CD4-positive, alpha-beta memory T cell (primary cell): ENCODE data around the gene SH2D3A. TPM values are rescaled to one million over a fixed set of nuclear protein-coding genes. Genes with fewer than 3 reads are reported as not detected.
A peak's percentile ranks its signal among the peaks of the same experiment; 100 is the strongest.
"Not testable (repeated sequence)": the region's sequence is repeated elsewhere in the genome, so short reads cannot be mapped to it uniquely, and the experiment has no call there.

Experiments
- CTCF ChIA-PET: fragments of 350-600 bp; sonication (Branson Sonifier 250); formaldehyde crosslinking; loops from one replicate; lab custom pipeline; 2021; ENCODE audit warnings: inconsistent platforms; ENCODE audit not compliant: partially characterized antibody; lab: Charles Lee
- POLR2A ChIA-PET: fragments of 350-600 bp; sonication (Branson Sonifier 250); formaldehyde crosslinking; loops from one replicate; lab custom pipeline; 2021; ENCODE audit not compliant: partially characterized antibody; lab: Charles Lee
- DNase-seq, 5 donors: peaks; one replicate each; pipeline versions ENCODE4 v3.0.0 to v3.0.0-alpha.2; 2020 to 2022; ENCODE audit warnings: mixed read lengths in 1 of 5
- H3K27ac ChIP-seq: one replicate; pipeline ENCODE4 v1.7.0; 2013; ENCODE audit warnings: low read depth, low read length
- H3K27me3 ChIP-seq: 2 replicates; pipeline ENCODE4 v1.7.0; 2013; ENCODE audit warnings: mild to moderate bottlenecking, low read length, moderate library complexity; ENCODE audit not compliant: insufficient read depth
- H3K36me3 ChIP-seq: 2 replicates; pipeline ENCODE4 v1.7.0; 2013; ENCODE audit warnings: mild to moderate bottlenecking, low read length, moderate library complexity; ENCODE audit not compliant: insufficient read depth
- H3K4me1 ChIP-seq: 2 replicates; pipeline ENCODE4 v1.7.0; 2013; ENCODE audit warnings: mild to moderate bottlenecking, low read length, moderate library complexity; ENCODE audit not compliant: insufficient read depth
- H3K4me3 ChIP-seq, 2 donors: one replicate each; pipeline ENCODE4 v1.7.0; 2013; ENCODE audit warnings: low read length in 2 of 2, mild to moderate bottlenecking in 1 of 2
- H3K9me3 ChIP-seq, 2 donors: one replicate each; pipeline ENCODE4 v1.7.0; 2013; ENCODE audit warnings: low read length in 2 of 2, control low read depth in 1 of 2; ENCODE audit not compliant: control insufficient read depth in 1 of 2
- H3K27ac Mint-ChIP-seq, 7 donors: one replicate each; pipeline ENCODE4 v1.8.0; 2020 to 2021; ENCODE audit warnings: mixed read lengths in 7 of 7, mild to moderate bottlenecking in 6 of 7, inconsistent platforms in 3 of 7, moderate library complexity in 3 of 7
- H3K27me3 Mint-ChIP-seq, 2 donors: one replicate each; pipeline ENCODE4 v1.8.0; 2020 to 2021; ENCODE audit warnings: mixed read lengths in 2 of 2
- H3K36me3 Mint-ChIP-seq, 2 donors: one replicate each; pipeline ENCODE4 v1.8.0; 2020 to 2021; ENCODE audit warnings: mixed read lengths in 2 of 2, inconsistent platforms in 1 of 2, mild to moderate bottlenecking in 1 of 2
- H3K4me1 Mint-ChIP-seq, 4 donors: one replicate each; pipeline ENCODE4 v1.8.0; 2020 to 2021; ENCODE audit warnings: mixed read lengths in 4 of 4, mild to moderate bottlenecking in 1 of 4
- H3K4me3 Mint-ChIP-seq, 8 donors: one replicate each; pipeline ENCODE4 v1.8.0; 2020 to 2021; ENCODE audit warnings: mixed read lengths in 8 of 8, mild to moderate bottlenecking in 7 of 8, moderate library complexity in 6 of 8, inconsistent platforms in 3 of 8
- H3K9me3 Mint-ChIP-seq, 8 donors: one replicate each; pipeline ENCODE4 v1.8.0; 2020 to 2021; ENCODE audit warnings: mixed read lengths in 8 of 8, mild to moderate bottlenecking in 5 of 8, inconsistent platforms in 3 of 8, moderate library complexity in 1 of 8
- intact Hi-C: fragments of 100-400 bp; cut with micrococcal nuclease; formaldehyde crosslinking; loops from one replicate; pipeline ENCODE4 v1.15.1; 2023
- polyA plus RNA-seq, 2 donors: library from polyadenylated mRNA; unstranded; fragments of 300-500 nt; fragmentation: Illumina TruSeq; gene quantifications; one replicate each; pipeline ENCODE4 v1.2.3, GENCODE V29; 2021
- total RNA-seq, 2 experiments: library from RNA; stranded (reverse); gene quantifications; one replicate each; pipeline ENCODE4 v1.2.3, GENCODE V29; 2021

SH2D3A gene
- total and polyA plus RNA-seq, 4 experiments from 2014 or later = 26.9 to 64.3 (median 48.6) TPM

DNA sequence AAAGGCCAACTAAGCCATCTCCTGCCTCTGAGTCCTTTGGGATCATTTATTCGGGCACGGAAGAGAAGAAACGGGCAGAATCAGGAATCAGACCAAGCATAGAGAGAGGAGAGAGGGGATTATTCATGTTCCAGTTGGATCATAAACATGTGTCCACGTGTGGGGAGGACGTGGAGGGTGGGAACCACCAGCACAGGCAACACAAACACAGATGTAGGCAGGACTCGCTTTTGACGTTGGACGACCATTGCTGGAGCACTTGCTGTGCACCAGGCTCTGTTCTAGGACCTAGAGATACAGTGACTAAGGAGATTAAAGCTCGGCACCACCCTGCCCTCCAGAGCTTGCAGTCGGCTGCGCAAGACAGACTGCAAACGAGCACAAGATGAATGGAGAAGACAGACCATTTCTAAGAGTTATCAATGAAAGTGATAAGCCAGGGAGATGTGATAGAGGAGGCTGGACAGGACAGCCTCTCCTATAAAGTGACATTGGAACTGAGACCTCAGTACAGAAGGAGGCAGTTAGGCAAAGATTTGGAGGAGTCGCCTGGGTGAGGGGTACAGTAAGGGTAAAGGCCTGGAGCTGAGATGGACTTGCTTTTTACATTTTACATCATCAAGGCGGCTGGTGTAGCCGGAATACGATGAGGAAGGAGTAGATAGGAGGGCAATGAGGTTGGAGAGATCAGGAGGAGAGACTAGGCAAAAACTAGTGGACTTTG is 716 bp downstream of the SH2D3A start:
- H3K4me3 ChIP-seq = peak overlapping the region; percentile 63 to 80
- H3K4me3 Mint-ChIP-seq = peak overlapping the region; percentile 91 to 98 (median 94)
- H3K4me1 Mint-ChIP-seq = peaks cover 25 to 58% (median 37%) of the 10 kb centered on the region in 4 donors
- H3K27ac Mint-ChIP-seq = peak overlapping the region; percentile 89 to 99 (median 96)
- no peaks in the 10 kb centered on the region for H3K27me3 Mint-ChIP-seq
- H3K27ac ChIP-seq = peak overlapping the region; percentile 97
- H3K36me3 Mint-ChIP-seq = peaks cover under 1 to 10% of the 10 kb centered on the region in 2 donors
- peaks cover 50% of the 10 kb centered on the region for H3K4me1 ChIP-seq
- CTCF ChIA-PET = interaction anchor here (0.7 to 2.4 kb wide), 4 partner anchors 28 to 97 kb away, joined by 3 to 7 read pairs (median 6); no protein-coding TSS in a partner anchor
- H3K27me3 ChIP-seq = no peaks in the 10 kb centered on the region
- H3K9me3 Mint-ChIP-seq = no peaks in the 10 kb centered on the region
- POLR2A ChIA-PET = interaction anchor here (1.1 to 10.7 kb wide), 10 partner anchors 9 to 124 kb away, joined by 3 to 227 read pairs (median 6); partner anchors contain the start of genes GPR108 and TRIP10
- intact Hi-C loops = loop anchor here (1.0 to 2.0 kb wide), 6 partner anchors 13 to 250 kb away; partner anchors contain the start of gene TRIP10
- no peaks in the 10 kb centered on the region for H3K9me3 ChIP-seq
- H3K36me3 ChIP-seq = peaks cover 8% of the 10 kb centered on the region
- peak in 1 of 5 donors; percentile 14 for DNase-seq

DNA sequence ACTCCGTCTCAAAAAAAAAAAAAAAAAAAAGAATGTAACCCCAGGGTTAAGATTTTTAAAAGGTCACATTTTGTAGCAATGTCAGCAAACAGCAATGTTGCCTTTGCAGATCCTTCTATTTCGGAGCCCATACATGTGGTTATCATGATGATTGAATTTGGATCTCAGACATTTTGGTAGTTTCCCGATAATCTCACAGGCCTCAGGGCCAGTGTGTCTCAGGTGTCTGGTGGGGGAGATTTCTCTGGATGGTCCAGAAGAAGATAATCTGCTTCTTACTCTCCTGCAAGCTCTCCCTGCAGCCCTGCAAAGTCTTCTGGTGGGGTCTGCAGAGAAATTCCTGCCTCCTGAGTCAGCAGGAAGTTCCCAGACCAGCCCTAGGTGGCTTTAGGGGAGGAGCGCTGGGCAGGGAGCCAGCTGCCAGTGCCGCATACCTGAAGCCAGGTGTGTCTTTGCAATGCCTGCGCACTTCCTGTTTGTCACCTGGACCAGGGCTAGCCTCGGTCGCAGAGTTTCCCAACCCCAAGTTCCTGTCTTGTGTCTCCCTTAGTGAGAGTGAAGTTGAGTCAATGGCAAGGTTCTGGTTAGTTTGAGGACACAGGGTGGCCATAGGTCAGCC is 1.4 kb downstream of the SH2D3A start:
- POLR2A ChIA-PET = interaction anchor here (1.6 to 10.7 kb wide), 3 partner anchors 8 to 35 kb away, joined by 5 to 227 read pairs (median 6); no protein-coding TSS in a partner anchor
- Mint-ChIP-seq H3K27me3 (no peaks in the 10 kb centered on the region), H3K9me3 (no peaks in the 10 kb centered on the region), H3K4me1 (peaks cover 25 to 56% (median 40%) of the 10 kb centered on the region in 4 donors), H3K4me3 (peak overlapping the region; percentile 91 to 98 (median 94)), H3K27ac (peak overlapping the region; percentile 89 to 99 (median 96)), H3K36me3 (peaks cover 6 to 16% of the 10 kb centered on the region in 2 donors)
- Histone ChIP-seq H3K9me3 (no peaks in the 10 kb centered on the region), H3K4me3 (peak overlapping the region; percentile 63 to 80), H3K4me1 (peaks cover 52% of the 10 kb centered on the region), H3K27me3 (no peaks in the 10 kb centered on the region), H3K36me3 (peaks cover 10% of the 10 kb centered on the region), H3K27ac (peak overlapping the region; percentile 97)
- DNase-seq = peak in 3 of 5 donors; percentile 16 to 65 (median 21)
- intact Hi-C loops = loop anchor here (2.0 kb wide), 1 partner anchor 249 kb away; no protein-coding TSS in a partner anchor
- CTCF ChIA-PET = interaction anchor here (1.3 to 2.4 kb wide), 3 partner anchors 28 to 98 kb away, joined by 5 to 7 read pairs (median 6); no protein-coding TSS in a partner anchor

DNA sequence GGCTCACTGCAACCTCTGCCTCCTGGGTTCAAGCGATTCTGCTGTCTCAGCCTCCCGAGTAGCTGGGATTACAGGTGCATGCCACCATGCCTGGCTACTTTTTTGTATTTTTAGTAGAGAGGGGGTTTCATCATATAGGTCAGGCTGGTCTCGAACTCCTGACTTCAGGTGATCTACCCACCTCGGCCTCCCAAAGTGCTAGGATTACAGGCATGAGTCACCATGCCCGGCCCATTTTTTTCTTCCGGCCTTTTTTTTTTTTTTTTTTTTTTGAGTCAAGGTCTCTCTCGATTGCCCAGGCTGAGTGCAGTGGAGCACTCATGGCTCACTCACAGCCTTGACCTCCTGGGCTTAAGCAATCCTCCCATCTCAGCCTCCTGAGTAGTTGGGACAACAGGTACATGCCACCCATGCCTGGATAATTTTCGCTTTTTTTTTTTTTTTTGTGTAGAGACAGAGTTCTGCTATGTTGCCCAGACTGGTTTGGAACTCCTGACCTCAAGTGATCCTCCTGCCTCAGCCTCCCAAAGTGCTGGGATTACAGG is 4.9 kb downstream of the SH2D3A start:
- Mint-ChIP-seq H3K36me3 (peaks cover 18 to 33% of the 10 kb centered on the region in 2 donors), H3K27ac (peak overlapping the region in 1 of 7 donors; percentile 8), H3K4me1 (peaks cover 18 to 33% (median 29%) of the 10 kb centered on the region in 4 donors)
- POLR2A ChIA-PET = interaction anchor here (0.6 to 1.9 kb wide), 2 partner anchors 11 to 1084 kb away, joined by 4 to 7 read pairs; partner anchors contain the start of gene VAV1
- H3K9me3 Mint-ChIP-seq, H3K27ac ChIP-seq, DNase-seq, intact Hi-C loops, H3K4me3 ChIP-seq, H3K27me3 Mint-ChIP-seq, H3K27me3 ChIP-seq, H3K9me3 ChIP-seq, H3K4me3 Mint-ChIP-seq: not testable (repeated sequence)
- peaks cover 28% of the 10 kb centered on the region for H3K36me3 ChIP-seq
- CTCF ChIA-PET = interaction anchor here (0.7 to 1.7 kb wide), 2 partner anchors 10 to 24 kb away, joined by 3 to 6 read pairs; partner anchors contain the start of gene VAV1
- H3K4me1 ChIP-seq = peaks cover 35% of the 10 kb centered on the region

DNA sequence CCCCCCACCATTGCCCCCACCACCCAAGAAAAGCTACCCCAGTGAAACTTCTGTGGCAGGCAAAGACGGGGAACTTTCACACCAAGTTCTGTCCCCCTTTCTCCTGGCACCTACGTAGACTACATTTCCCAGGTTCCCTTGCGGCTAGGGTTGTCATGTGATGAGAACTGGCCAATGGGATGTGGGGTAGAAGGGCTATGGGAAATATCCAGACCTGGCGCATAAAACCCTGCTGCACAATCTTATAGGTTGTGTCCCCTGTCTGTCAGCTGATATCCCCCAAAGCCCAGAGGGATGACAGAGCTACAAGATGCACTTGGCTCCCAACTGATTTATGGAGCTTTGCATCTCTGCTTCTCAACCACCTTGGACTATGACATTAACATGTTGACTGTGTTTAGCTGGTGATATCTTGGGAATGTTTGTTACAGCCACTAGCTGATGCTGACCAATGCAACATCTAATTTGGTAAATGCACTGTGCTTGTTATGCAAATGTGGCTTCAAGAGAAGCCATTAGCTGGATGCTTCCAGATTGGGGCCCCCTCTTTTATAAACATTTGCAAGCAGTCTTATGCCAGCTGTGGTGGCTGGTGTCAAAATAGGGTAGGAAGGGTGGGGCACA is 6.1 kb downstream of the SH2D3A start:
- Mint-ChIP-seq H3K36me3 (peaks cover 18 to 29% of the 10 kb centered on the region in 2 donors), H3K4me3 (no peak overlapping the region), H3K4me1 (peaks cover 15 to 22% (median 18%) of the 10 kb centered on the region in 4 donors), H3K27me3 (no peaks in the 10 kb centered on the region), H3K27ac (peak overlapping the region in 1 of 7 donors; percentile 29), H3K9me3 (no peaks in the 10 kb centered on the region)
- H3K9me3 ChIP-seq = no peaks in the 10 kb centered on the region
- intact Hi-C loops = no loop called here
- DNase-seq = peak in 1 of 5 donors; percentile 21
- H3K4me3 ChIP-seq = no peak overlapping the region
- H3K27ac ChIP-seq = no peak overlapping the region
- no peaks in the 10 kb centered on the region for H3K27me3 ChIP-seq
- H3K36me3 ChIP-seq = peaks cover 28% of the 10 kb centered on the region
- POLR2A ChIA-PET = interaction anchor here (0.9 to 2.0 kb wide), 4 partner anchors 9 to 40 kb away, joined by 5 to 11 read pairs (median 7); partner anchors contain the start of genes GPR108 and VAV1
- CTCF ChIA-PET = interaction anchor here (0.7 to 1.7 kb wide), 5 partner anchors 23 to 130 kb away, joined by 3 to 6 read pairs (median 4); no protein-coding TSS in a partner anchor
- H3K4me1 ChIP-seq = peaks cover 28% of the 10 kb centered on the region

DNA sequence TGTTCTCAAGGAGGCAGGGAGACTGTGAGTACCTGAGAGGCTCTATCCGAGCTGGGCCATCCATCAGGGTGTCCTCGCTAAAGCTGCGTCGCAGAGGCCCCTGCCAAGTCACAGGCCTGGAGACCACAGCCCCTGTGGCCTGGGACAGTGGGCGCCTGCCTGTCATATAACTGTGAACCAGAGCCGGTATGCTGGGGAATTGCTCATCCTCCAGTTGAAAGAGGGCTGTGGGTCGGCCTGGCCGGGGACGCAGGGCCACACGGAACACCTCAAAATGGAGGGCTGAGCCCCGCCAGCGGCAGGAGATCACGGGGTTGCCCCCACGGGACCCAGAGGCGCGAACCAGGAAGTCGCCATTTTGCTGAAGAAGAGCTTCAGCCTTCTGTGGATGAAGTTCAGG is 6.6 kb downstream of the SH2D3A start:
- Mint-ChIP-seq H3K4me1 (peaks cover 9 to 17% (median 13%) of the 10 kb centered on the region in 4 donors), H3K4me3 (no peak overlapping the region), H3K36me3 (peaks cover 18 to 29% of the 10 kb centered on the region in 2 donors), H3K27ac (no peak overlapping the region), H3K9me3 (no peaks in the 10 kb centered on the region), H3K27me3 (no peaks in the 10 kb centered on the region)
- ChIA-PET POLR2A (interaction anchor here (0.9 to 2.0 kb wide), 4 partner anchors 9 to 40 kb away, joined by 5 to 11 read pairs (median 7); partner anchors contain the start of genes GPR108 and VAV1), CTCF (interaction anchor here (1.0 to 1.7 kb wide), 3 partner anchors 22 to 103 kb away, joined by 3 to 6 read pairs (median 3); no protein-coding TSS in a partner anchor)
- Histone ChIP-seq H3K27ac (no peak overlapping the region), H3K4me1 (peaks cover 23% of the 10 kb centered on the region), H3K4me3 (no peak overlapping the region), H3K27me3 (no peaks in the 10 kb centered on the region), H3K36me3 (peaks cover 28% of the 10 kb centered on the region), H3K9me3 (no peaks in the 10 kb centered on the region)
- intact Hi-C loops = no loop called here
- DNase-seq = no peak
